ENCODE results near the gene EVA1B.

EVA1B gene

GRCh38 chr1:36323636-36324352, at the start of gene EVA1B:
TSS of gene EVA1B (minus strand) at chr1:36323645. CDS start at chr1:36323037, 608 bp downstream.
- ATAC-seq = peak; percentile 47 to 52

- no peak for ATAC-seq
Observed at GRCh38 chr1:36372617-36373016, 49.2 kb upstream of the EVA1B start.

- ATAC-seq = peak; percentile 38 to 54
Observed at GRCh38 chr1:36369061-36369861, 45.8 kb upstream of the EVA1B start.

GRCh38 chr1:36367798-36368197, 44.4 kb upstream of the EVA1B start:
- no peak for ATAC-seq

- ATAC-seq = no peak
Observed at GRCh38 chr1:36367066-36367465, 43.6 kb upstream of the EVA1B start.

- peak; percentile 69 to 73 for ATAC-seq
Observed at GRCh38 chr1:36366091-36366661, 42.7 kb upstream of the EVA1B start.

- ATAC-seq = no peak
Observed at GRCh38 chr1:36365381-36365780, 41.9 kb upstream of the EVA1B start.

- ATAC-seq = peak; percentile 76 to 87
Observed at GRCh38 chr1:36359911-36360550, 36.6 kb upstream of the EVA1B start.

- ATAC-seq = no peak
Observed at GRCh38 chr1:36359383-36359782, 35.9 kb upstream of the EVA1B start.

- ATAC-seq = no peak
Observed at GRCh38 chr1:36358514-36359084, 35.2 kb upstream of the EVA1B start.

- no peak for ATAC-seq
Observed at GRCh38 chr1:36355811-36356210, 32.4 kb upstream of the EVA1B start.

GRCh38 chr1:36354486-36354885, 31.0 kb upstream of the EVA1B start:
- ATAC-seq = no peak

- ATAC-seq = no peak
Observed at GRCh38 chr1:36352910-36353878, 29.7 kb upstream of the EVA1B start.

- ATAC-seq = no peak
Observed at GRCh38 chr1:36352125-36352909, 28.9 kb upstream of the EVA1B start.

GRCh38 chr1:36351227-36351977, 28.0 kb upstream of the EVA1B start:
- peak in 1 of 2 donors; percentile 19 for ATAC-seq

GRCh38 chr1:36350659-36351226, 27.3 kb upstream of the EVA1B start:
- peak; percentile 81 to 87 for ATAC-seq

- ATAC-seq = no peak
Observed at GRCh38 chr1:36349839-36350238, 26.4 kb upstream of the EVA1B start.

- ATAC-seq = peak in 1 of 2 donors; percentile 38
Observed at GRCh38 chr1:36349241-36349671, 25.8 kb upstream of the EVA1B start.

GRCh38 chr1:36346741-36347370, 23.4 kb upstream of the EVA1B start:
- no peak for ATAC-seq

All from activated CD4-positive, CD25-positive, alpha-beta regulatory T cell treated with anti-CD3 and anti-CD28 coated beads, Interleukin-2, amount 50 U/mL, for 24 hours (primary cell).